CD4-positive, alpha-beta T cell treated with Interleukin-1 beta for 1 hour (primary cell): Measurements from ENCODE around the gene NOL4L.
"Not testable (repeated sequence)": the region's sequence is repeated elsewhere in the genome, so short reads cannot be mapped to it uniquely, and the experiment has no call there.

ENCODE experiments used
- DNase-seq, 2 donors: peaks; one replicate each; pipeline ENCODE4 v3.0.0-alpha.2; 2020 to 2022

NOL4L gene

GRCh38 chr20:32595143-32595542 is 10.0 kb upstream of the NOL4L start:
- DNase-seq, result no peak

- DNase-seq, result not testable (repeated sequence)
These were observed 9.5 kb upstream of the NOL4L start for GRCh38 chr20:32594669-32595068.

- no peak for DNase-seq
These were observed 9.1 kb upstream of the NOL4L start for GRCh38 chr20:32594204-32594603.

GRCh38 chr20:32592616-32593015 is 7.5 kb upstream of the NOL4L start:
- DNase-seq, result not testable (repeated sequence)

GRCh38 chr20:32592022-32592421 is 6.9 kb upstream of the NOL4L start:
- no peak for DNase-seq

GRCh38 chr20:32589769-32590168 is 4.6 kb upstream of the NOL4L start:
- DNase-seq, result no peak

GRCh38 chr20:32589256-32589655 is 4.1 kb upstream of the NOL4L start:
- DNase-seq, result peak in 1 of 2 donors; percentile 43

GRCh38 chr20:32588040-32588439 is 2.9 kb upstream of the NOL4L start:
- DNase-seq, result no peak

GRCh38 chr20:32586291-32586690 is 1.2 kb upstream of the NOL4L start:
- no peak for DNase-seq

- DNase-seq, result peak; percentile 7 to 23
These were observed 524 bp upstream of the NOL4L start for GRCh38 chr20:32585586-32586127.

GRCh38 chr20:32583581-32584070 is 1.5 kb downstream of the NOL4L start:
- peak in 1 of 2 donors; percentile 21 for DNase-seq

- peak in 1 of 2 donors; percentile 31 for DNase-seq
These were observed 2.2 kb downstream of the NOL4L start for GRCh38 chr20:32582659-32583580.

- DNase-seq, result no peak
These were observed 3.1 kb downstream of the NOL4L start for GRCh38 chr20:32581839-32582658.

- peak; percentile 22 to 37 for DNase-seq
These were observed 3.9 kb downstream of the NOL4L start for GRCh38 chr20:32580970-32581838.

- DNase-seq, result no peak
These were observed 4.7 kb downstream of the NOL4L start for GRCh38 chr20:32580219-32580969.

GRCh38 chr20:32578840-32579390 is 6.2 kb downstream of the NOL4L start:
- no peak for DNase-seq

- DNase-seq, result not testable (repeated sequence)
These were observed 7.1 kb downstream of the NOL4L start for GRCh38 chr20:32578062-32578461.

GRCh38 chr20:32577657-32578056 is 7.5 kb downstream of the NOL4L start:
- no peak for DNase-seq

GRCh38 chr20:32577023-32577422 is 8.1 kb downstream of the NOL4L start:
- no peak for DNase-seq

- no peak for DNase-seq
These were observed 8.6 kb downstream of the NOL4L start for GRCh38 chr20:32576560-32576959.

GRCh38 chr20:32575805-32576204 is 9.3 kb downstream of the NOL4L start:
- no peak for DNase-seq
